Astrocyte (in vitro differentiated cells and primary cell): ENCODE measurements around the gene FAM25G. TPM values are rescaled to one million over a fixed set of nuclear protein-coding genes. Genes with fewer than 3 reads are reported as not detected.
"Not testable (repeated sequence)": the region's sequence is repeated elsewhere in the genome, so short reads cannot be mapped to it uniquely, and the experiment has no call there.

Experiments used
- DNase-seq: peaks from one replicate; pipeline ENCODE4 v3.0.0-alpha.2; 2010; ENCODE audit warnings: low read depth
- FAIRE-seq: peaks from 2 replicates; lab custom pipeline; 2011; peaks lifted over from hg19 to GRCh38; lab: Jason Lieb, UNC
- H2AFZ ChIP-seq: 2 replicates; pipeline ENCODE4 v1.6.0; 2012; ENCODE audit warnings: low read depth, low read length, inconsistent platforms
- H3K27ac ChIP-seq: 2 replicates; pipeline ENCODE4 v1.5.1; 2011; ENCODE audit warnings: low read depth, low read length, inconsistent platforms
- H3K27me3 ChIP-seq: 2 replicates; pipeline ENCODE4 v1.6.0; 2011; ENCODE audit warnings: low read length, inconsistent platforms; ENCODE audit not compliant: insufficient read depth
- H3K36me3 ChIP-seq: 2 replicates; pipeline ENCODE4 v1.5.1; 2011; ENCODE audit warnings: low read length, inconsistent platforms; ENCODE audit not compliant: insufficient read depth
- H3K4me1 ChIP-seq: 2 replicates; pipeline ENCODE4 v1.5.1; 2011; ENCODE audit warnings: low read length, inconsistent platforms; ENCODE audit not compliant: insufficient read depth
- H3K4me2 ChIP-seq: 2 replicates; pipeline ENCODE4 v1.6.0; 2012; ENCODE audit warnings: low read length, inconsistent platforms
- H3K4me3 ChIP-seq: 2 replicates; pipeline ENCODE4 v1.5.1; 2011; ENCODE audit warnings: low read depth, mild to moderate bottlenecking, low read length, inconsistent platforms; ENCODE audit not compliant: insufficient read depth
- H3K79me2 ChIP-seq: 2 replicates; pipeline ENCODE4 v1.6.0; 2012; ENCODE audit warnings: mild to moderate bottlenecking, low read length, inconsistent platforms; ENCODE audit not compliant: insufficient read depth
- H3K9ac ChIP-seq: 2 replicates; pipeline ENCODE4 v1.6.0; 2012; ENCODE audit warnings: mild to moderate bottlenecking, low read length, inconsistent platforms
- H3K9me3 ChIP-seq: 2 replicates; pipeline ENCODE4 v1.5.1; 2012; ENCODE audit warnings: low read depth, mild to moderate bottlenecking, low read length, inconsistent platforms; ENCODE audit not compliant: insufficient read depth
- H4K20me1 ChIP-seq: 2 replicates; pipeline ENCODE4 v1.6.0; 2012; ENCODE audit warnings: low read length, inconsistent platforms; ENCODE audit not compliant: insufficient read depth
- H3K27ac Mint-ChIP-seq: one replicate; pipeline ENCODE4 v1.8.0; 2021; ENCODE audit warnings: mild to moderate bottlenecking, mixed read lengths; ENCODE audit not compliant: unreplicated experiment
- H3K27me3 Mint-ChIP-seq: one replicate; pipeline ENCODE4 v1.8.0; 2021; ENCODE audit warnings: low read depth, mixed read lengths; ENCODE audit not compliant: unreplicated experiment
- H3K36me3 Mint-ChIP-seq: one replicate; pipeline ENCODE4 v1.8.0; 2021; ENCODE audit warnings: low read depth, mixed read lengths; ENCODE audit not compliant: unreplicated experiment
- H3K4me1 Mint-ChIP-seq: one replicate; pipeline ENCODE4 v1.8.0; 2021; ENCODE audit warnings: low read depth, mixed read lengths; ENCODE audit not compliant: unreplicated experiment
- H3K4me3 Mint-ChIP-seq: one replicate; pipeline ENCODE4 v1.8.0; 2021; ENCODE audit warnings: mild to moderate bottlenecking, moderate library complexity, mixed read lengths; ENCODE audit not compliant: unreplicated experiment
- H3K9me3 Mint-ChIP-seq: one replicate; pipeline ENCODE4 v1.8.0; 2021; ENCODE audit warnings: mild to moderate bottlenecking, mixed read lengths; ENCODE audit not compliant: unreplicated experiment
- CTCF ChIP-seq: IDR thresholded peaks from 2 replicates; pipeline ENCODE4 v1.5.1; 2011; ENCODE audit warnings: low read depth, mild to moderate bottlenecking, inconsistent platforms, low read length, moderate library complexity; ENCODE audit not compliant: insufficient read depth
- total RNA-seq: library from RNA; stranded (reverse); gene quantifications from 2 replicates; pipeline ENCODE4 v1.2.1, GENCODE V29; 2021

Gene FAM25G
- total RNA-seq, 1 donor from 2014 or later = not detected

- Histone ChIP-seq H3K4me1 (peaks cover 12% of the 10 kb centered on the region), H3K27ac (peak overlapping the region; percentile 38)
- FAIRE-seq, H3K4me2 ChIP-seq, H3K79me2 ChIP-seq, H3K27me3 Mint-ChIP-seq, H2AFZ ChIP-seq, H3K27ac Mint-ChIP-seq, H3K27me3 ChIP-seq, H3K36me3 ChIP-seq, H3K36me3 Mint-ChIP-seq, H3K9me3 ChIP-seq, H4K20me1 ChIP-seq, H3K4me3 ChIP-seq, H3K9me3 Mint-ChIP-seq, H3K4me3 Mint-ChIP-seq, DNase-seq, H3K9ac ChIP-seq: not testable (repeated sequence)
- peaks cover 17% of the 10 kb centered on the region for H3K4me1 Mint-ChIP-seq
Measured at GRCh38 chr10:47462577-47463358, 28.7 kb downstream of the FAM25G start.

GRCh38 chr10:47461261-47461687 is 30.2 kb downstream of the FAM25G start:
- not testable (repeated sequence) for H2AFZ ChIP-seq, FAIRE-seq, H3K9me3 ChIP-seq, H4K20me1 ChIP-seq, H3K27me3 ChIP-seq, H3K36me3 ChIP-seq, H3K36me3 Mint-ChIP-seq, H3K79me2 ChIP-seq, H3K27me3 Mint-ChIP-seq, H3K4me3 ChIP-seq, H3K9me3 Mint-ChIP-seq
- Mint-ChIP-seq H3K4me1 (peaks cover 17% of the 10 kb centered on the region), H3K27ac (peak overlapping the region; percentile 94), H3K4me3 (peak overlapping the region; percentile 20)
- Histone ChIP-seq H3K4me2 (peak overlapping the region; percentile 58), H3K27ac (peak overlapping the region; percentile 66), H3K4me1 (peaks cover 12% of the 10 kb centered on the region), H3K9ac (peak overlapping the region; percentile 67)
- DNase-seq = peak; percentile 82

- H3K4me2 ChIP-seq = peak overlapping the region; percentile 59
- DNase-seq = peak; percentile 85
- peaks cover 12% of the 10 kb centered on the region for H3K4me1 ChIP-seq
- peak overlapping the region; percentile 31 for H3K27ac ChIP-seq
- no peaks in the 10 kb centered on the region for H3K27me3 ChIP-seq
- no peaks in the 10 kb centered on the region for H3K9me3 ChIP-seq
- Mint-ChIP-seq H3K27me3 (peaks cover 12% of the 10 kb centered on the region), H3K27ac (peak overlapping the region; percentile 92), H3K4me3 (no peak overlapping the region), H3K4me1 (peaks cover 17% of the 10 kb centered on the region), H3K9me3 (no peaks in the 10 kb centered on the region), H3K36me3 (no peaks in the 10 kb centered on the region)
- no peak overlapping the region for H2AFZ ChIP-seq
- H3K9ac ChIP-seq = no peak overlapping the region
- no peaks in the 10 kb centered on the region for H4K20me1 ChIP-seq
- no peak for FAIRE-seq
- H3K36me3 ChIP-seq = no peaks in the 10 kb centered on the region
- no peak for TF ChIP-seq CTCF
- no peaks in the 10 kb centered on the region for H3K79me2 ChIP-seq
- H3K4me3 ChIP-seq = no peak overlapping the region
Measured at GRCh38 chr10:47458466-47459154, 32.9 kb downstream of the FAM25G start.
